Fibroblast of the aortic adventitia (primary cell): ENCODE measurements around the gene MAD1L1. TPM values are rescaled to one million over a fixed set of nuclear protein-coding genes. Genes with fewer than 3 reads are reported as not detected.
A peak's percentile ranks its signal among the peaks of the same experiment; 100 is the strongest.

Source experiments
- DNase-seq: peaks from one replicate; pipeline ENCODE4 v3.0.0-alpha.2; 2010; ENCODE audit warnings: low read depth
- H3K4me3 ChIP-seq: 2 replicates; pipeline ENCODE4 v1.5.1; 2011; ENCODE audit warnings: low read depth, mild to moderate bottlenecking, control low read depth, low read length, moderate library complexity
- CTCF ChIP-seq: IDR thresholded peaks from 2 replicates; pipeline ENCODE4 v1.5.1; 2011; ENCODE audit warnings: mild to moderate bottlenecking, low read length, control low read depth, inconsistent platforms; ENCODE audit not compliant: insufficient read depth
- total RNA-seq: library from RNA; depleted of rRNA; stranded (reverse); fragments of >200 nt; gene quantifications from 2 replicates; pipeline ENCODE4 v1.2.3, GENCODE V29; 2012; ENCODE audit warnings: low replicate concordance

Gene MAD1L1
- total RNA-seq, 1 donor, result 22.9 TPM

- no peak overlapping the region for H3K4me3 ChIP-seq
- no peak for TF ChIP-seq CTCF
- DNase-seq, result no peak
Measured at GRCh38 chr7:2142386-2142785, 90.4 kb downstream of the MAD1L1 start.

DNA sequence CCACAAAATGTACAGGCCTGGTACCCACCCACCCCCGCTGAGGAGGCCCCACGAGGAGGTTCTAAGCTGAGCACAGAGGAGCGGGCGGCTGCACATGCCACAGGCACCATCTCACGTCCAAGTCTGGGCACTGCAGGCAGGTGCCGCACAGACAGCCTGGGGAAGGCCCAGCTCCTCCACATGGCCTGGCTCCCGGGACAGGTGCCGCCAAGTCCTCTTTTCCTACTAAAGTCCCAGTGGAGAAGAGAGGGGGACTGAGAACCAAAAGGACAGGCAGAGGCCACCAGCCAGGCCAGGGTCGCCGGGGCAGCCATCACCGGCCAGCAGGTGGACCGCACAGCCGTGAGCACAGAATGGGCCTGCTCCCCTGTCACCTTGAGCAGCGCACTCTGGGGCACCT, 91.1 kb downstream of the MAD1L1 start:
- no peak overlapping the region for H3K4me3 ChIP-seq
- no peak for DNase-seq
- no peak for TF ChIP-seq CTCF

- TF ChIP-seq CTCF, result no peak
- no peak for DNase-seq
- H3K4me3 ChIP-seq, result no peak overlapping the region
Measured at GRCh38 chr7:2141021-2141410, 91.7 kb downstream of the MAD1L1 start.

DNA sequence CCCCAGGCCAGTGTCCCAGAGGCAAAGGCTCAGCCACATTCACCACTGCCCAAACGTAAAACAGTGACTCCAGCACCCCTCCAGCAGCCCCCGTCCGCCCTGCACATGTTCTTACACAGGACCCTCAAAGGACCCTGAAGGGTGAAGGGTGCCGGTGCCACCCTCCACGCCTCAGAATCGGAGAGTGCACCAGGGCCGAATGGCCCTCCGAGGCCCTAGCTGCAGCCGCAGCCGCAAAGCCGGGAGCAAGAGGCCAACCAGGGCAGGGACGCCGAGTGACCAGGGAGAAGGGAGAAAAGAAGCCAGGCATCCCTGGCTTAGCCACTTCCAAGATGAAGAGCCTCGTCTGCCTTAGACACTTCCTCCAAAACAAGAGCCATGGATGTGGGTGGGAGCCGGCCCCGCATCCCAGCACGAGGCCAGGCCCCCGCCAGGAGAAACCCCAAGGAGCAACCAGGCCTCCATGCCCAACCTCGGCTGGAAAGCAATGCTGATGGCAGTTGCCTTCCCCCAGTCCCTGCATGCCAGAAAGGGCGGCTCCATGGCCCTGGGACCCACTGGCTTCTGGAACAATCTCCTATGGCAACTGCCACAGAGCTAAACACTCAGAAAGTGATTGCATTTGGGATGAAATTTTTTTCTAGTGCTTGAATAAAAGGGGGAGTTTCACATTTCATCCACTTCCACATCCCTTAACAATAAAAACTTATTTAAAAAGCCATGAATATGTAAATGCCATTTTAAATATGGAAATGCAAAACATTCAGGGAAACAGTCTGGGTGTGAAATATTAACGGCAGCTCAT, 92.3 kb downstream of the MAD1L1 start:
- DNase-seq, result peak; percentile 5
- H3K4me3 ChIP-seq, result no peak overlapping the region
- no peak for TF ChIP-seq CTCF

- H3K4me3 ChIP-seq, result no peak overlapping the region
- no peak for DNase-seq
- TF ChIP-seq CTCF, result no peak
Measured at GRCh38 chr7:2139004-2139699, 93.6 kb downstream of the MAD1L1 start.

- no peak for DNase-seq
- TF ChIP-seq CTCF, result no peak
- no peak overlapping the region for H3K4me3 ChIP-seq
Measured at GRCh38 chr7:2138146-2138765, 94.5 kb downstream of the MAD1L1 start.
